ENCODE data around the gene PPY.
"Not testable (repeated sequence)": the region's sequence is repeated elsewhere in the genome, so short reads cannot be mapped to it uniquely, and the experiment has no call there.

PPY gene

DNA sequence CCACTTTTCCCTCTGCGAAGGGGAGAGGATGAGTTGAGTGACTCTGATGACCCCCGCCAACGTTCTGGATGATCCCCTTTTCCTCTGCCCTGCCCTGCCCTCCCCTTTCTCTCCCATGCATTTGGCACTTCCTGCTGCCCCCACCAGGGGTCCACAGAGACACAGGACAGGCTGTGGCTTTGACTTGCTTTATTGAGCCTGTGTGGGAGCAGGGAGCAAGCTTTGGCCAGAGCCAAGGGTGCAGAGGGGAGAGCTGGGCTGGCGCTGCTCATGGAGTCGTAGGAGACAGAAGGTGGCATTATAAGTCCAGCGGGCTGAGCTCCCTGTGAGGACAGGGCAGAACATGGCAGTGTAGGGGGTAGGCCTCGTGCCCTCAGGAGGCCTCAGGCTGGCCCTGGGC is 1.6 kb downstream of the PPY start:
- H3K27me3 ChIP-seq (ENCODE audit: insufficient read depth, low read length) = no peaks in the 10 kb centered on the region; the same call in 1 of the 2 replicates
- no peaks in the 10 kb centered on the region for H3K36me3 ChIP-seq (ENCODE audit: insufficient read depth, low read length)
- no peaks in the 10 kb centered on the region for H4K20me1 ChIP-seq (ENCODE audit: insufficient read depth, low read length)
- no peak overlapping the region for H2AFZ ChIP-seq (ENCODE audit: low read length)
- H3K4me1 ChIP-seq (ENCODE audit: insufficient read depth, low read length, severe bottlenecking) = no peaks in the 10 kb centered on the region
- H3K9ac ChIP-seq (ENCODE audit: low read length) = no peak overlapping the region
- no peak overlapping the region for H3K27ac ChIP-seq (ENCODE audit: low read depth, low read length, poor library complexity, severe bottlenecking)
- H3K9me2 ChIP-seq (ENCODE audit: low read depth, low read length) = no peaks in the 10 kb centered on the region
- no peaks in the 10 kb centered on the region for H3K9me3 ChIP-seq (ENCODE audit: low read length)
- no peaks in the 10 kb centered on the region for H3F3A ChIP-seq (ENCODE audit: insufficient read depth, low read length)
- no peak overlapping the region for H3K4me3 ChIP-seq (ENCODE audit: low read depth, low read length, poor library complexity, severe bottlenecking)
- H3K4me2 ChIP-seq (ENCODE audit: low read length) = no peak overlapping the region
- H3K79me2 ChIP-seq (ENCODE audit: insufficient read depth, low read length) = no peaks in the 10 kb centered on the region
- TF ChIP-seq CTCF (IDR thresholded peaks at IDR 0.05; ENCODE audit: low read length) (peak; percentile 46), EZH2 (IDR thresholded peaks at IDR 0.05; ENCODE audit: borderline replicate concordance, low read length) (no peak)

DNA sequence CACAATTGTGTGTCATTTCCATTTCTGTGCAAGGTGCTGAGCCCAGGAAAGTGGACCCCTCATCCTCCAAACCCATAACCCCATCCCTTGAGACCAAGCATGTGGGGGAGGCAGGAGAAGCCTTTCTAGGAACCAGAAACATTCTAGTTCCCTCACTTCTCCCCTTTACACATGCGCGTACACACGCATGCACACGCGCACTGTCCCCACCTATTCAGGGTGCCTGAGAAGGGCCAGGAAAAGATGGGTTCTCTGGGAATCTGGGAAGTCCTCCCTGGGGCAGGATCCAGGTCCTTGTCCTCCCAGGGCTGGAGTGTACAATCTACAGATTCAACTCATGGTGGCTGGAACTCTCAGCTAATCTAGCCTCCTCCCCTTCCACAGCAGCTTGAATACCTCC is 2.4 kb downstream of the PPY start:
- no peak overlapping the region for H3K4me3 ChIP-seq (ENCODE audit: low read depth, low read length, poor library complexity, severe bottlenecking)
- no peaks in the 10 kb centered on the region for H3K79me2 ChIP-seq (ENCODE audit: insufficient read depth, low read length)
- no peaks in the 10 kb centered on the region; the same call in 1 of the 2 replicates for H3K27me3 ChIP-seq (ENCODE audit: insufficient read depth, low read length)
- no peak overlapping the region for H3K4me2 ChIP-seq (ENCODE audit: low read length)
- H3K9ac ChIP-seq (ENCODE audit: low read length) = no peak overlapping the region
- H3K36me3 ChIP-seq (ENCODE audit: insufficient read depth, low read length) = no peaks in the 10 kb centered on the region
- no peaks in the 10 kb centered on the region for H3K9me2 ChIP-seq (ENCODE audit: low read depth, low read length)
- TF ChIP-seq EZH2 (IDR thresholded peaks at IDR 0.05; ENCODE audit: borderline replicate concordance, low read length) (no peak), CTCF (IDR thresholded peaks at IDR 0.05; ENCODE audit: low read length) (no peak)
- H3K4me1 ChIP-seq (ENCODE audit: insufficient read depth, low read length, severe bottlenecking) = no peaks in the 10 kb centered on the region
- H2AFZ ChIP-seq (ENCODE audit: low read length) = no peak overlapping the region
- H3F3A ChIP-seq (ENCODE audit: insufficient read depth, low read length) = no peaks in the 10 kb centered on the region
- no peaks in the 10 kb centered on the region for H4K20me1 ChIP-seq (ENCODE audit: insufficient read depth, low read length)
- no peak overlapping the region for H3K27ac ChIP-seq (ENCODE audit: low read depth, low read length, poor library complexity, severe bottlenecking)
- no peaks in the 10 kb centered on the region for H3K9me3 ChIP-seq (ENCODE audit: low read length)

- H3K9ac ChIP-seq (ENCODE audit: low read length); H3K27ac ChIP-seq (ENCODE audit: low read depth, low read length, poor library complexity, severe bottlenecking); H2AFZ ChIP-seq (ENCODE audit: low read length); H3K27me3 ChIP-seq (ENCODE audit: insufficient read depth, low read length); H3K4me3 ChIP-seq (ENCODE audit: low read depth, low read length, poor library complexity, severe bottlenecking); H3K4me1 ChIP-seq (ENCODE audit: insufficient read depth, low read length, severe bottlenecking); H3K4me2 ChIP-seq (ENCODE audit: low read length); H3K9me3 ChIP-seq (ENCODE audit: low read length); H3K9me2 ChIP-seq (ENCODE audit: low read depth, low read length); H4K20me1 ChIP-seq (ENCODE audit: insufficient read depth, low read length); H3K36me3 ChIP-seq (ENCODE audit: insufficient read depth, low read length); H3F3A ChIP-seq (ENCODE audit: insufficient read depth, low read length); H3K79me2 ChIP-seq (ENCODE audit: insufficient read depth, low read length): not testable (repeated sequence)
These were observed 2.8 kb downstream of the PPY start for GRCh38 chr17:43939452-43939851.

- H3K27me3 ChIP-seq (ENCODE audit: insufficient read depth, low read length) = no peaks in the 10 kb centered on the region; the same call in 1 of the 2 replicates
- H3K79me2 ChIP-seq (ENCODE audit: insufficient read depth, low read length) = no peaks in the 10 kb centered on the region
- no peak overlapping the region for H3K9ac ChIP-seq (ENCODE audit: low read length)
These were observed 3.5 kb downstream of the PPY start for GRCh38 chr17:43938838-43939182.

More at GRCh38 chr17:43938838-43939182, 3.5 kb downstream of the PPY start:
- Histone ChIP-seq H3K9me3 (ENCODE audit: low read length) (no peaks in the 10 kb centered on the region), H3F3A (ENCODE audit: insufficient read depth, low read length) (no peaks in the 10 kb centered on the region), H3K9me2 (ENCODE audit: low read depth, low read length) (no peaks in the 10 kb centered on the region), H4K20me1 (ENCODE audit: insufficient read depth, low read length) (no peaks in the 10 kb centered on the region), H3K4me3 (ENCODE audit: low read depth, low read length, poor library complexity, severe bottlenecking) (no peak overlapping the region), H3K27ac (ENCODE audit: low read depth, low read length, poor library complexity, severe bottlenecking) (no peak overlapping the region), H3K4me2 (ENCODE audit: low read length) (no peak overlapping the region), H2AFZ (ENCODE audit: low read length) (no peak overlapping the region), H3K4me1 (ENCODE audit: insufficient read depth, low read length, severe bottlenecking) (no peaks in the 10 kb centered on the region), H3K36me3 (ENCODE audit: insufficient read depth, low read length) (no peaks in the 10 kb centered on the region)
- TF ChIP-seq CTCF (IDR thresholded peaks at IDR 0.05; ENCODE audit: low read length) (no peak), EZH2 (IDR thresholded peaks at IDR 0.05; ENCODE audit: borderline replicate concordance, low read length) (no peak)
